Upper lobe of left lung (tissue), 4 donors: ENCODE data around the gene MLPH.

Source experiments
- CTCF ChIP-seq, 6 experiments: fragments of 450-650 bp in 4 of 6; fragments of 200-600 bp in 2 of 6; sonication (generic) in 2 of 6; IDR thresholded peaks; one replicate each; pipeline ENCODE4 v1.5.1; 2016 to 2019; ENCODE audit warnings: antibody characterized with exemption in 6 of 6
- EP300 ChIP-seq, 4 donors: sonication (generic); formaldehyde crosslinking; IDR thresholded peaks; one replicate each; pipeline ENCODE4 v1.5.1; 2017; ENCODE audit warnings: antibody characterized with exemption in 4 of 4, control low read depth in 2 of 4
- POLR2A ChIP-seq, 4 donors: fragments of 450-650 bp; IDR thresholded peaks; one replicate each; pipeline ENCODE4 v1.5.1; 2016 to 2017; ENCODE audit warnings: antibody characterized with exemption in 4 of 4, mild to moderate bottlenecking in 2 of 4

- no peak for TF ChIP-seq POLR2A (IDR thresholded peaks at IDR 0.05)
- no peak for TF ChIP-seq CTCF (IDR thresholded peaks at IDR 0.05)
- TF ChIP-seq EP300 (IDR thresholded peaks at IDR 0.05) = no peak
Measured at GRCh38 chr2:237603049-237603717, 116.1 kb downstream of the MLPH start.
